GM23248 (cell line): ENCODE results near the gene RBM5. TPM values are rescaled to one million over a fixed set of nuclear protein-coding genes. Genes with fewer than 3 reads are reported as not detected.

Source experiments
- DNase-seq: peaks from one replicate; pipeline ENCODE4 v3.0.0-alpha.2; 2015
- H2AFZ ChIP-seq: fragments of 200-600 bp; sonication (generic); 2 replicates; pipeline ENCODE4 v1.6.1; 2016; ENCODE audit warnings: antibody characterized with exemption
- H3F3A ChIP-seq: fragments of 200-600 bp; sonication (generic); 2 replicates; pipeline ENCODE4 v1.6.1; 2016; ENCODE audit warnings: mild to moderate bottlenecking, antibody characterized with exemption, mixed run types; ENCODE audit not compliant: insufficient read depth
- H3K27ac ChIP-seq: fragments of 200-600 bp; sonication (generic); 2 replicates; pipeline ENCODE4 v1.5.1; 2016; ENCODE audit warnings: mild to moderate bottlenecking
- H3K27me3 ChIP-seq: fragments of 200-600 bp; sonication (generic); replicated peaks from 2 replicates; pipeline ENCODE4 v1.6.1; 2016; ENCODE audit warnings: mild to moderate bottlenecking; ENCODE audit not compliant: insufficient read depth
- H3K36me3 ChIP-seq: fragments of 200-600 bp; sonication (generic); 2 replicates; pipeline ENCODE4 v1.6.1; 2016; ENCODE audit warnings: low read depth, mild to moderate bottlenecking
- H3K4me1 ChIP-seq: fragments of 200-600 bp; sonication (generic); 2 replicates; pipeline ENCODE4 v1.6.1; 2016; ENCODE audit warnings: mild to moderate bottlenecking; ENCODE audit not compliant: insufficient read depth
- H3K4me2 ChIP-seq: fragments of 200-600 bp; sonication (generic); one replicate; pipeline ENCODE4 v1.6.1; 2016; ENCODE audit warnings: mild to moderate bottlenecking; ENCODE audit not compliant: unreplicated experiment
- H3K4me3 ChIP-seq: fragments of 200-600 bp; sonication (generic); 2 replicates; pipeline ENCODE4 v1.5.1; 2016; ENCODE audit warnings: mild to moderate bottlenecking
- H3K79me2 ChIP-seq: fragments of 200-600 bp; sonication (generic); 2 replicates; pipeline ENCODE4 v1.6.1; 2016; ENCODE audit warnings: mild to moderate bottlenecking; ENCODE audit not compliant: insufficient read depth
- H3K9ac ChIP-seq: fragments of 200-600 bp; sonication (generic); 2 replicates; pipeline ENCODE4 v1.6.1; 2016; ENCODE audit warnings: mild to moderate bottlenecking
- H3K9me2 ChIP-seq: fragments of 200-600 bp; sonication (generic); 2 replicates; pipeline ENCODE4 v1.6.1; 2016; ENCODE audit warnings: mixed run types, mild to moderate bottlenecking, moderate library complexity; ENCODE audit not compliant: insufficient read depth
- H3K9me3 ChIP-seq: fragments of 200-600 bp; sonication (generic); one replicate; pipeline ENCODE4 v1.6.1; 2017; ENCODE audit warnings: low read depth
- H4K20me1 ChIP-seq: fragments of 200-600 bp; sonication (generic); 2 replicates; pipeline ENCODE4 v1.6.0; 2016; ENCODE audit not compliant: insufficient read depth
- EZH2 ChIP-seq: fragments of 200-600 bp; sonication (generic); IDR thresholded peaks from 2 replicates; pipeline ENCODE4 v1.6.1; 2018; ENCODE audit warnings: antibody characterized with exemption, mild to moderate bottlenecking; ENCODE audit not compliant: insufficient read depth, poor library complexity, severe bottlenecking
- EZH2phosphoT487 ChIP-seq: fragments of 200-600 bp; sonication (generic); IDR thresholded peaks from 2 replicates; pipeline ENCODE4 v1.6.1; 2018; ENCODE audit warnings: antibody characterized with exemption, moderate library complexity, mild to moderate bottlenecking, low read depth; ENCODE audit not compliant: insufficient read depth
- WGBS, 2 experiments: methylation state at CpG; one replicate each; pipeline ENCODE4 v1.1.6; 2015 to 2017; ENCODE audit warnings: low lambda C conversion rate in 2 of 2, low coverage in 1 of 2; ENCODE audit errors: missing lambda C conversion rate in 2 of 2; 5-methylcytosine and 5-hydroxymethylcytosine counted together
- in situ Hi-C: fragments of 300-500 bp; cut with MboI; formaldehyde crosslinking; loops from 2 replicates; pipeline ENCODE4 v1.15.0; 2020
- polyA plus RNA-seq: library from polyadenylated mRNA; unstranded; fragments of >200 nt; fragmentation: Nextera tagmentation; extraction: Ambion mirVana; gene quantifications from 2 replicates; pipeline ENCODE4 v1.2.1, GENCODE V29; 2016
- total RNA-seq: library from RNA; depleted of rRNA; stranded (reverse); fragments of >200 nt; shearing (Covaris generic); gene quantifications from 2 replicates; pipeline ENCODE4 v1.2.3, GENCODE V29; 2014; rRNA removed

The RBM5 gene
- total and polyA plus RNA-seq, 2 experiments from 2014 or later = 55.0 to 86.1 TPM

GRCh38 chr3:50167069-50167840, 78.5 kb downstream of the RBM5 start:
- H3K27me3 ChIP-seq = no peaks in the 10 kb centered on the region
- no peak overlapping the region for H3K4me3 ChIP-seq
- no peaks in the 10 kb centered on the region for H3K9me3 ChIP-seq
- H2AFZ ChIP-seq = no peak overlapping the region
- H4K20me1 ChIP-seq = no peaks in the 10 kb centered on the region
- H3K4me1 ChIP-seq = peaks cover 30% of the 10 kb centered on the region
- no peak overlapping the region for H3K9ac ChIP-seq
- no peak overlapping the region for H3K27ac ChIP-seq
- peaks cover 6% of the 10 kb centered on the region; the same call in 1 of the 2 replicates for H3F3A ChIP-seq
- WGBS, 2 experiments = 85 to 86% methylated on average over 14 to 16 of the region's 16 CpGs
- H3K9me2 ChIP-seq = no peaks in the 10 kb centered on the region
- no peaks in the 10 kb centered on the region for H3K36me3 ChIP-seq
- H3K79me2 ChIP-seq = no peaks in the 10 kb centered on the region
- in situ Hi-C loops = no loop called here
- TF ChIP-seq EZH2 = no peak
- TF ChIP-seq EZH2phosphoT487 = no peak
- H3K4me2 ChIP-seq = no peak overlapping the region
- no peak for DNase-seq

GRCh38 chr3:50167841-50168209, 79.1 kb downstream of the RBM5 start:
- Histone ChIP-seq H3K27ac (no peak overlapping the region), H4K20me1 (no peaks in the 10 kb centered on the region), H3F3A (peaks cover 6% of the 10 kb centered on the region; the same call in 1 of the 2 replicates), H3K9me3 (no peaks in the 10 kb centered on the region), H3K36me3 (no peaks in the 10 kb centered on the region), H3K4me2 (no peak overlapping the region), H3K4me1 (peaks cover 30% of the 10 kb centered on the region), H3K4me3 (no peak overlapping the region), H3K79me2 (no peaks in the 10 kb centered on the region), H3K9ac (no peak overlapping the region), H3K27me3 (no peaks in the 10 kb centered on the region), H3K9me2 (no peaks in the 10 kb centered on the region), H2AFZ (no peak overlapping the region)
- in situ Hi-C loops = no loop called here
- DNase-seq = no peak
- TF ChIP-seq EZH2phosphoT487 = no peak
- TF ChIP-seq EZH2 = no peak
- 98% methylated on average over 7 of the region's 7 CpGs for WGBS, 2 experiments

GRCh38 chr3:50168388-50168787, 79.7 kb downstream of the RBM5 start:
- no peak overlapping the region for H3K27ac ChIP-seq
- no peaks in the 10 kb centered on the region for H3K27me3 ChIP-seq
- H3K36me3 ChIP-seq = no peaks in the 10 kb centered on the region
- no peak overlapping the region for H2AFZ ChIP-seq
- WGBS, 2 experiments = 98% methylated on average over 9 of the region's 9 CpGs
- DNase-seq = no peak
- H3K9me2 ChIP-seq = no peaks in the 10 kb centered on the region
- TF ChIP-seq EZH2phosphoT487 (no peak), EZH2 (no peak)
- H3F3A ChIP-seq = peaks cover 6% of the 10 kb centered on the region; the same call in 1 of the 2 replicates
- H3K4me1 ChIP-seq = peaks cover 30% of the 10 kb centered on the region
- H3K9ac ChIP-seq = no peak overlapping the region
- H3K4me2 ChIP-seq = no peak overlapping the region
- H4K20me1 ChIP-seq = no peaks in the 10 kb centered on the region
- H3K79me2 ChIP-seq = no peaks in the 10 kb centered on the region
- H3K4me3 ChIP-seq = no peak overlapping the region
- H3K9me3 ChIP-seq = no peaks in the 10 kb centered on the region
- in situ Hi-C loops = no loop called here

Other genes starting within 250 kb of the RBM5 start
- 4.5 and 6.6 TPM in 2 replicates for gene TRAIP, start 232.4 kb upstream of the RBM5 start, total RNA-seq
- gene TRAIP, start 232.4 kb upstream of the RBM5 start, polyA plus RNA-seq = 4.1 and 5.2 TPM in 2 replicates
- gene CAMKV, start 219.0 kb upstream of the RBM5 start, total RNA-seq = not detected in 2 replicates
- gene CAMKV, start 219.0 kb upstream of the RBM5 start, polyA plus RNA-seq = 0.09 and 0.19 TPM in 2 replicates
- 0.32 TPM in 1 of 2 replicates, not detected in the other for gene MST1R, start 185.0 kb upstream of the RBM5 start, total RNA-seq
- gene MST1R, start 185.0 kb upstream of the RBM5 start, polyA plus RNA-seq = 0.35 TPM in 1 of 2 replicates, not detected in the other
- 15.0 and 16.7 TPM in 2 replicates for gene MON1A, start 159.1 kb upstream of the RBM5 start, total RNA-seq
- gene MON1A, start 159.1 kb upstream of the RBM5 start, polyA plus RNA-seq = 12.6 and 13.6 TPM in 2 replicates
- 29.8 and 31.8 TPM in 2 replicates for gene RBM6, start 148.8 kb upstream of the RBM5 start, total RNA-seq
- 42.9 and 53.7 TPM in 2 replicates for gene RBM6, start 148.8 kb upstream of the RBM5 start, polyA plus RNA-seq
- gene SEMA3F, start 66.4 kb downstream of the RBM5 start, total RNA-seq = 3.2 and 3.5 TPM in 2 replicates
- 0.25 and 0.54 TPM in 2 replicates for gene SEMA3F, start 66.4 kb downstream of the RBM5 start, polyA plus RNA-seq
- not detected in 2 replicates for gene GNAT1, start 102.7 kb downstream of the RBM5 start, total RNA-seq
- gene GNAT1, start 102.7 kb downstream of the RBM5 start, polyA plus RNA-seq = not detected in 2 replicates
- gene SLC38A3, start 116.4 kb downstream of the RBM5 start, total RNA-seq = under 0.01 TPM in 1 of 2 replicates, not detected in the other
- 0.36 and 0.93 TPM in 2 replicates for gene SLC38A3, start 116.4 kb downstream of the RBM5 start, polyA plus RNA-seq
- gene GNAI2, start 147.3 kb downstream of the RBM5 start, total RNA-seq = 393 and 427 TPM in 2 replicates
- gene GNAI2, start 147.3 kb downstream of the RBM5 start, polyA plus RNA-seq = 424 and 426 TPM in 2 replicates
- 8.8 and 13.3 TPM in 2 replicates for gene SEMA3B, start 180.2 kb downstream of the RBM5 start, total RNA-seq
- gene SEMA3B, start 180.2 kb downstream of the RBM5 start, polyA plus RNA-seq = 7.6 and 8.4 TPM in 2 replicates
- gene LSMEM2, start 190.2 kb downstream of the RBM5 start, total RNA-seq = not detected in 2 replicates
- gene LSMEM2, start 190.2 kb downstream of the RBM5 start, polyA plus RNA-seq = not detected in 2 replicates
- 86.6 and 90.2 TPM in 2 replicates for gene IFRD2, start 203.5 kb downstream of the RBM5 start, total RNA-seq
- gene IFRD2, start 203.5 kb downstream of the RBM5 start, polyA plus RNA-seq = 85.4 and 90.6 TPM in 2 replicates
- 3.0 and 9.6 TPM in 2 replicates for gene HYAL3, start 210.5 kb downstream of the RBM5 start, total RNA-seq
- 5.7 and 7.6 TPM in 2 replicates for gene HYAL3, start 210.5 kb downstream of the RBM5 start, polyA plus RNA-seq
- 7.8 and 10.2 TPM in 2 replicates for gene NAA80, start 210.5 kb downstream of the RBM5 start, total RNA-seq
- 10.8 and 11.1 TPM in 2 replicates for gene NAA80, start 210.5 kb downstream of the RBM5 start, polyA plus RNA-seq
- gene HYAL1, start 214.7 kb downstream of the RBM5 start, total RNA-seq = 0.51 TPM in 1 of 2 replicates, not detected in the other
- 0.09 and 0.20 TPM in 2 replicates for gene HYAL1, start 214.7 kb downstream of the RBM5 start, polyA plus RNA-seq
- gene HYAL2, start 233.8 kb downstream of the RBM5 start, total RNA-seq = 47.8 and 48.0 TPM in 2 replicates
- 33.6 and 35.8 TPM in 2 replicates for gene HYAL2, start 233.8 kb downstream of the RBM5 start, polyA plus RNA-seq
- gene TUSC2, start 239.3 kb downstream of the RBM5 start, total RNA-seq = 14.3 and 32.5 TPM in 2 replicates
- gene TUSC2, start 239.3 kb downstream of the RBM5 start, polyA plus RNA-seq = 45.7 and 46.5 TPM in 2 replicates